ENCODE results near the gene LRMDA.

Gene LRMDA

DNA sequence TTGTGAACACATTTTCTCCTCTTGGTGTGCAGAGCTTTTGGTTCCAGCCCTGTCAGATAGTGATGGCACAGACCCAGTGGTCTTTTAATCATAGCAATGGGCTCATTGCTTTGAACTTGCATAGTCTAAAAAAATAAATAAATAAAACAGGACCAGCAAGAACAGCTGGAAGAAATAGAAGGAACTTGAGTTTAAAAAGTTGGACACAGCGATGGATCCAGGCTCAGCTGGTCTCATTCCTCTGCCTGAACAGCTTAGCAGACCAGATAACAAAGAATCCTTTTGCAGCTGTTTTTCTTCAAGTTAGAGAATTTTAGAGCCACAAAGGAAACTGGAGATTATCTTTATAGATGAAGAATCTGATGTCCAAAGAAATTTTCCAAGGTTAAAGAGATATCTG is 1005.6 kb downstream of the LRMDA start:
- no peak for DNase-seq

DNA sequence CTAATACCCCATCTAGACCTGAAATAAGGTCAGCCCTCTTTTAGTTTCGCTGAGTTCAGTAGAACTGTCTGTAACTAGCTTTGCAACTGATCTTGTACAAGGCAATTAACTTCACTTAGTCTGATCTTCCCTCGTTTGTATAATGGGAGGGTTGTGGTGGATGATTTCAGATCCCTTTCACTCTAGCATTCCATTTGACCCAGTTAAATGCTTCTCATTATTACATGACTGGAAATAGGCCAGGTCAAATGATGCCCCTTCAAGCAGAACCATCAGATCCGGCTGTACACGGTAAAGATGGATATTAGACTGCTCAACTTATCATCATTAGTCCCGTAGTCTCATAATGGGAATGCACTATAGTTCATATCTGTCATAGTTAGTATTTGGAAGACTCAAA is 1009.0 kb downstream of the LRMDA start:
- DNase-seq = no peak

DNA sequence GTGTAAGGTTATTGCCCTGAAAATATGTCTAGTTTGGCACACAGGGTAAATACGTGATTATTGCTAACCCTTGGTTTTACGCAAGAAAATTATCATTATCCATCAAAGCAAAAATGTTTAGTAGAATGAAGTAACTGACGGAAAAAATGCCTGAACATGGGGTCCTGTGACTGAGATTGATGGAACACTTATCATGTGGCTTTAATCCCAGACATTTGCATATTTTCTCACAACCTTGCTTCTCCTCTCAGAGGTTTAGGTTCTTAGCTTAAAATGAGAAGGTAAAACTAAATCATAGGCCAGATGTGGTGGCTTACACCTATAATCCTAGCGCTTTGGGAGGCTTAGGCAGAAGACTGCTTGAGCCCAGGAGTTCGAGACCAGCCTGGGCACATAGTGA is 1010.7 kb downstream of the LRMDA start:
- no peak for DNase-seq

DNA sequence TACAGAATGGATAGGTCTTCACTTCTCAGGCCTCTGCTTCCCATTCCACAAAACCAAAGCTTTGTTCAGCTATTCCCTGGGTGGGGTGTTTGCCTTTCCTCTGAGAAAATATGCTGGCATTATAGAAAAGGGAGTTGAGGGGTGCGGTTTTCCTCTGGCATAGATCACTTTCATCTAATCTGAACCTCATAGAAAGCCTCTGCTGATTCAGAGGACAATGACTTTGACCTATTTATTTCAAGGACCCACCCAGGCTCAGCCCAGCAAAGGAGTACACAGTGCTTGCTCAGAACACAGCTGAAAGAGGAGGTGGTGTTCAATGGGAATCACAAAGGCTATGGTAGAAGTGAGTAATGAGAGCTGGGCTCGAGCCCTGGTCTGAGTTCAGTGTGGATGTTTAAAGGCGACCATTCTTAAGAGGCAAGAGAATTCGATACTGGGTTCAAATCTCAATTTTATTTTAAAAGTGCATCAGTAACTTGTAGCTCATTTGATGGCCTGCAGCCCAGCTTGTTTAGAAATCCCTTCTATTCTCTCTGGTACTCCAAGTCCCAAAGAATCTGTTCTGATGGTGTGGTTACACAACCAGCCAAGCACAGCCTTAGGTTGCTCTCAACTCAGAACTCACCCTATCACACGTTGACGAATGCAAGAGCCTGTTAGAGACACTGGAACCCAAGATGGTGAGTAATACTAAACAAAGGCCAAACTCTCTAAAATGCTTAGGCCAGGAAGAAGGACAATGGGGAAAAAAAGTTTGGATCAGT is 1012.8 kb downstream of the LRMDA start:
- DNase-seq = no peak

DNA sequence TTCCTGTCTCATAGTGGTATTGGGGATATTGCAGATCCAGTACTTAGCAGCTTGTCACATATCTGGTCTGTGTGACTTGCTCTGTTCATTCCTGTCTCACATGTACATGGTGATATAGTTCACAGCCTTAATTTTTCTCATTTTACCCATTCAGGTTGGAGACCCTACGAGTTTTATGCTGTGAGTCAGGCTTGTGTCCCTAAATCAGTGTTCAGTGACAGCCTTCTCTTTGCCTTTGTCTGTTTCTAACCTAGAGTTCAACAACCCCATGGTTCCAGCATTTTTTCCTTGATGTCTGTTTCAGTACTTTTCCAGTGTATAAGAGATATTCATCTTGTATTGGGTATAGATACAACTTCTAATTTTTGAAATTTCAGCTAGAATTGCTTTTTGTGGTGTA is 1016.2 kb downstream of the LRMDA start:
- DNase-seq = no peak

DNA sequence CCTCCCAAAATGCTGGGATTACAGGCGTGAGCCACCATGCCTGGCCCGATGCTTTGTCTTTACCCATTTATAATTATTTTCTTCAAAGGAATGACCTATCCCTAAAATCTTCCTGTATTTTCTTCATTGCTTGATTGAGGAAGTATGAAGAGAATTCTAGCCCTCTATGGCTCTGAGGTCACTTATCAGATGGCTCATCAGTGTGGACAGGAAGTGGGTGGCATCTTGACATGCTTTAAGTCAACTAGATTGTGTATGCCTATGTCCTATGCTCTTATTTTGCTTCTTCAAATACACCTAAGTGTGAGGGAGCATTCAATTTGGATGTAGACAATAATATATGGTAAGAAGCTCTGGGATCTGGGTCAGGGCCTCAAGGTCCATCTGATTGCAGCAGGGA is 1020.5 kb downstream of the LRMDA start:
- DNase-seq = no peak

DNA sequence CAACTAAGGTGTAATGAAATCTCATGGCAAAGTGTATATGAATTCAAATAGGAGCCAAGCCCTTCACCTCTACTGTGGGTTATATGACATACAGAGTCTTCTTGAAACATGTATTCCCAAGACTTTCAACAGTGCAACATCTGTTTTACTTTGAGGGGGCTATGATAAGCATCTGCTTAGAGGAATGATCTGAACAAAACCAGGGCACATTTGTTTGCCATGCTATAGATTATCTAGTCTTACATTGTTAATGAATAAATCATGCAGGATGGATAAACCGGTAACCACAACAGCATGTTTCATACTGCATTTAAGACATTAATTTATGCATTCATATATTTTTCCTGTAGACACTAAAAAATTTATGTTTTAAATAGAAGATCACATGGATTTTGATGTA is 1021.9 kb downstream of the LRMDA start:
- no peak for DNase-seq

DNA sequence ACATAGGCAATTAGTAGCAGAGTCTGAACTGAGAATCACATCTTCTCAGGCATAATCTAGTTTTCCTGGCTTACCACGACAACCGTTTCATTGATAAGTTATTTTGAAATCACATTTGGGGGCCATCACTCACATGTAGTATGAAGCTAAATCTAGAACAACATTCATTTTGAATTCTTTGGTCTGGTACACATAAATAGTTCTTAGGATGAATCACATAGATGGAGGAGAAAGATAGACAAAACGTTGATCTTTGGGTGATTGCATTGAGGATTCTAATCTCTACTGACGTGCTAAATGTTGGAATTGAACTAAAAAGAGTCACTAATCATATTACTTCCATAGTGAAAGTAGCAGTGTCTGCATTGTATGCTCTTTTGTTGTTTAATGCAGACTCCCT is 1022.6 kb downstream of the LRMDA start:
- DNase-seq = no peak

DNA sequence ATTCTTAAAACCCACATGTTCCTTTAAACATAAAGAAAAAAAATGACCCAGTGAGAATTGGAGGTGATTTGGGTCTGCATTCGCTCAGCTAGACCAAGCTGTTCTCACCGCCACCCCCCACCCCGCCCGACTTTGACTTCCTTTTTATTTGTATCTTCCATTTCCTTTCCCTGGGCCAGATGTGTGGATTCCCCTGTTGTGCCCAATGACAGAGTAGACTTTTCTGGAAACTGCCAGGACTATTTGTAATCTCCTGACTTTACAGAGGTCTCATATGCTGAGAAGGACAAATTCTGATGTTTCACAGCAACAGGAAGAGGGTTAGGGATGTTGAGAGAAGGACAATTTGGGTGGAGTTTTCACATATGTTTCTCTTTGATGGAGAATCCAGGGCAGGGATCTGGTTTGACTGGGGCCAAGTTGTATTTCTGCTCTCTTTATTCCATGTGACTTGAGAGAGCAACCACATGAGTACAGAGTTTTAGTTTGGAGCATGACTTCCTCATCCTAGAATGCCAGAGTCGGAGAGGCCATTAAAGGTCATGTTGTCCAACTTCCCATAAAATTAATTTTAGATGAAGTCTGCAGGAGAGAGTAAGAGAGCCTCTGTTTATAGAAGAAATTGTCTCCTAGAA is 1023.2 kb downstream of the LRMDA start:
- no peak for DNase-seq

DNA sequence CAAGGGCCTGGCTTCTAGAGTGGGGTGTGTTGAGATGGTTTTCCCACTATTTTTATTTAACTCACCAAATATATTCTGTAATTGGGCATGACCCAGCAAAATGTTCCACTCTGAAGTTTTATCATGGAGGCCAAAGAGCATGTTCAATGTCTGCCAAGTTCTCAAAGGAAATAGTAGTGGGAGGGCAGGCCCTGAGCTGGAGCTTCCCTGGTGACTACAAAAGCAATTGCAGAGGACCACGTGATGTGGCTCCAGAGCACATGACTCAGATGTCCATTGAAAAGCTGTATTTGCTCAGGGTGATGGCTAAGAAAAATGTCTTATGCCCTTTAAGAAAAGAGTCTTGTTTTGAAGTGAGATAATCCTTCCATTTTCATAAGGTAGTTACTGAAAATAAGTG is 1024.8 kb downstream of the LRMDA start:
- no peak for DNase-seq

DNA sequence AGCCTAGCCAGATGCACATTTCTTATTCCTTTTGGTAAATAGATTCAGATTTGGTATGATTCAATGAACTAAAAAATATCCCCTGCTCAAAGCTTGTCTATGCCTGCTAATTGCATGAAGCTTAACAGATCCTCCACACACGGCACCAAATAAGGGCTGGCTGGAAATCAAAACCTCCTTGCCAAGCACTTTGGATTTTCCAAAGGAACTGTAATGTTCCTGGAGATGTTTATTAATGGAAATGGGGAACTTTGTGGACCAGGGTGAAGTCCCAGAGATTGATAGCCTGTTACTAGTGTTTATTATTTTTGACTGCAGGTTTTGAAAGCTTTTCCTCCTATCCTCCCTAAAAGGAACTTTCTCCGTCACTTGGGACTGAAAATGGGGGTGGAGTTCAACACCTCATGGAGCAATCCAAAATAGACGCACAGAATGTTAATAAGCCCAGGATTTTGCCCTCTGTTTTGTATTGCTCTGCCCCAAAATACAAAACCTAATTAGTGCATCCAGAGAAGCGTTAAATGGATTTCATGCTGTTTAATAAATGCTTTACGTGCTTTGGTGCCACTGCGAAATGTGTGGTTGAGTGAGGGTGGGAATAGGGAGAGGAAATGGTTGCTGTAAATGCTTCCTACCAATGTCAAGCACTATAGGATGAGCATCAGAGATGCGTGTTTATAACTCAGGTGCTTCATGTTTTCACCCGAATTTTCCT is 1027.7 kb downstream of the LRMDA start:
- no peak for DNase-seq

DNA sequence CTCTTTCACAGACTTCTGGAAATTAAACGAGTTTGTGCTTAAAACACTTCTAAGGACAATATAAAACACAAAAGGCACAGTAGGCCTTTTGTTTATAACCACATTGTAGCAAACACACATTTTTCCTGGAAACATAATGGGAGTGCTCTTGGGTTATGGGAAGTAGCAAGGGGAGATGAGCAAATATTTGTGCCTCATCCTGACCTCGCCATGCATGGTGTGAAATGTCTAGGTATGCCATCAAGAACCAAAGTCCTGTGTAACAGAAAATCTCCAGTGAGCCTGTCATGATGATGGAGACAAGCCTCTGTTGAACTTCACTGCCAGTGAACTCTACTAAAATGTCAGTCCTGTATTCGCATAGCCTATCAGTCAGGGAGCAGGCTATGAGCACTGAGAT is 1029.6 kb downstream of the LRMDA start:
- no peak for DNase-seq

DNA sequence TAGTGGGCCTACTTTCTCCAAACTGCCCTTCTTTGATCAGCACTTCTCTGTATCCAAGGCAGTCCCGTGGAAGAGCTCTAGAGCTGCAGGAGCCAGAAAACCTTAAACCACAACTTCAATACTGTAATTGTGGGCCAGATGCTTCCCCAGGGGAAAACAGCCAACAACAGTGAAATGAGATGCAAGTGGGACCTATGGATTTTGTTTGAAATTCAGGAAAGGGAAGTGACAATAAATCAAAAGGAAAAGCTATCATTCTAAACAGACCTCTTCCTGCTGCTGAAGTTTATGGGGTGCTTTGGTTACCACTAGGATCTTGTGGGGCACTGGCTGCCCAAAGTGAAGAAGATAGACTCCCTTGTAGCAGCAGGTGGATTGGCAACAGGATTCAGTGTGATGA is 1031.7 kb downstream of the LRMDA start:
- DNase-seq = no peak

DNA sequence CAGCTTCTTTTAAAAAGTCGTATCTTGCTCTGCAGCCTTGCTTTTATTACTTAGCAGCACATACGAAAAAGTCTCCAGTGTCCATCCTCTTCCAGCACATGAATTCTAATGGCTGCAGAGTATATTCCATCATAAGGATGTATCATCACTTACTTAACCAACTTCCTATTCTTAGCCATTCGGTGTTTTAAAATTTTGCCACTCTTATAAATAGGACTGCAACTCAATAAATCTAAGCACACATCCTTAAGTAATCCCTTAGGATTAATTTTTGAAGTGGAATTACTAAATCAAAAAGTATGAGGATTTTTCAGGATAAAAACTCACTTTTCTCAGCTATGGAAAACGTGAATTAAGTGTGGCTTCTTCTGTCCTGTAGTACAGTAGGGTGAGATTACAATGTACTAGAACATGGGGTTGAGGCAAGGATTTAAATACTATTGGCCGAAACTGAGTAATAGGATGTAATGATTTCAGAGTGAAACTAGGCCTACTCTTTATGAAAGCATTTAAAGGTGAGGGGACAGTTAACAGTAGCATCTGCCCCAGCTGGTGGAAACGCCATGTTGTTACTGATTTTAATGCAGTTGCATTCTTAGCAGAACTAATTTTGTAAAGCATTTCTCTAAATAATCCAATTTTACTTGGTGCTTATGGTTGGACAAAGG is 1035.5 kb downstream of the LRMDA start:
- DNase-seq = no peak

DNA sequence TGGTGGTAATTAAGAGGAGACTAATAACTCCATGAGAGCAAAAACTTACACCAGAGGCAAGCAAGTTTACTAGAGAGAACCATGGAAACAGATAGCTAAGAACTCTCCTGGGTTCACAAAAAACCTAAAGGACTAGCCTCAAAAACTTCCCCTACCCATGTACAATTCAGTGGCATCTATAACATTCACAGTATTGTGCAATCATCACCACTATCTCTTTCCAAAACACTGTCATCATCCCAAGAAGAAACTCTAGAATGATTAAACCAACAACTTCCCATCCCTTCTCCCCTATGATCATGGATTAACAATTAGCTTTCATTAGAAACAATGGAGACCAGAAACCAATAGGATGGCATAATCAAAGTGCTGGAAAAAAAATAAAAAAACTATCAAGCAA is 1038.3 kb downstream of the LRMDA start:
- DNase-seq = no peak

DNA sequence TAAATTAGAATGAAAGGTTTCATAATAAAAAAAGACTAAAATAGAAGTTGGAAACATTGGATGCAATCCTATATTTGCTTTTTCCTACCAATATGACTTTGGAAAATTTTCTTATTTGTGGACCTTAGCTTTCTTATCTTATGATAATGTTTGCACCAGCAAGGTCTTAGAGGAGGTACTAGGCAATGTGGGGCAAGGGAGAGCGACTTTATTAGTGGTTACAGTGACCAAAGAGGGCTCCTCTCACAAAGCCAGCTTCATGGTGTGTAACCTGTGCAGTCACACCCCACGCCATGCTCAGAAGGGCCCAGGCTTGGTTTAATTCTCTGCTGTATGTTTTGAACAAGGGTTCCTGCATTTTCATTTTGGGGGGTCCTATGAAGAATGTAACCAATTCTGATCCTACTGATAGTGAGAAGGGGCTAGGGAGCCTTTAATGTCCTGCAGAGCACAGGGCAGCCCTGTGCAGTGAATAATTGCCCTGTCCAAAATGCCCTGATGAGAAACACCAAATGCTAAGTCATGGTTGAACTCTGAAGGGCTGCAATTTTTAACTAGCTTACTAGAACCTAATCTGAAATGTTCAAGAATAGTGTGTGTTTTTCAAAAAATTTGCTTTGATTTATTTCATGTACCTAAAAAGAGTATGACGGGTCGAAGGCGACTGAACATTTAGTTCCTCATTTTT is 1047.8 kb downstream of the LRMDA start:
- DNase-seq = no peak

DNA sequence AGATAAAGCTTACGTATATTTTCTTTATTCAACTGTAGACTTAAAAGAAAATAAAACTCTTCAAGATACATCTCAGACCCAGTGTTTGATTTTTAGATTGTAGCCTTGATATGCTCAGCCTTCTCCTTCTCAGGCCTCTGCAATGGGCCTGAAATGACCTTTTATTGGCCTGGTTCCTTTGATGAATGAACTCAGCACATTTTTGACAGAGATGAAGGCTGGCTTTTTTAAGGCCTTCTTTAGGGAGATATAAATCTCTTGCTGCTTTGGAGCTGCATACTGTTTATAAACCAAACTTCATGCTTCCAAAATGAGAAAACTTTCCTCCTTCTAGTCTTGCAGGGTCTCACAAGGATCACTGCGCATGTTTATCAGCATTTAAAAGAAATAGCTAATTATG is 1049.8 kb downstream of the LRMDA start:
- no peak for DNase-seq

DNA sequence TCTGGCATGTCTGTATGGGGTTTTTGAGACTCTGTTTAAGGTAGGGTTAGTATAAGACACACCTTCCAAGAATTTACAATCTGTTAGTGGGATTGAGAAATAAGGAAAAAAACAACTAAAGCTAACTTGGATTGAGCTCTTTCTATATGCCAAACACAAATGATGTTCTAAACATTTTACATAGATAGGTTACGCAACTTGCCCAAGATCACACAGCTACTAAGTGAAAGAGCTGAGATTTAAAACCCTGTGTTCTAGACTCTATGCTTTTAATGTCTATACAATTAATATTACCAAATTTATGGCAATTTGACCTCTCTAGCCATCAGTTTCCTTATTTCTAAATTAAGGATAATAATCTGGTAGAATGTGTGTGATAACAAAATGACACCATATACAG is 1056.2 kb downstream of the LRMDA start:
- no peak for DNase-seq

DNA sequence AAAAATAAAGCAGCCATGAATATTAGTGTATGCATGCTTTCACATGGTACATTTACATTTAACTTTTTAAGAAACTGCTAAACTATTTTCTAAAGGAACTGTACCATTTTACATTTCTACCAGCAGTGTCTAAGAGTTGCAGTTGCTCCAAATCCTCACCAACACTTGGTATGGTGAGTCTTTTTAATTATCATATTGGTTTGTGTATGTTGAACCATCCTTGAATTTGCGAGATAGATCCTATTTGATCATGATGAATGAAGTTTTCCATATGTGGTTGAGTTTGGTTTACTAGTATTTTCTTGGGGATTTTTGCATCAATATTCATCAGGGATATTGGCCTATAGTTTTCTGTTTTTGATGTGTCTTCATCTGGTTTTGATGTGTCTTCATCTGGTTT is 1057.2 kb downstream of the LRMDA start:
- no peak for DNase-seq

DNA sequence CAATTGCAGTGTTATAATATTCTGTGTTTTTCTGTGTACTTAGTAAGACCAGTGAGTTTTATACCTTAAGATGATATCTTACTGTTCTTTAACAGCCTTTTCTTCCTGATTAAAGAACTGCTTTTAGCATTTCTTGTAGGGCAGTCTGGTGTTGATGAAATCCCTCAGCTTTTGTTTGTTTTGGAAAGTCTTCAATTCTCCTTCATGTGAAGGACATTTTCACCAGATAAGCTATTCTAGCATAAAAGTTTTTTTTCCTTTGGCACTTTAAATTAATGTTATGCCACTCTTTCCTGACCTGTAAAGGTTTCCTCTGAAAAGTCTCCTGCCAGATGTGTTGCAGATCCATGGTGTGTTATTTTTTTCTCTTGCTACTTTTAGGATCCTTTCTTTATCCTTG is 1059.8 kb downstream of the LRMDA start:
- DNase-seq = no peak

DNA sequence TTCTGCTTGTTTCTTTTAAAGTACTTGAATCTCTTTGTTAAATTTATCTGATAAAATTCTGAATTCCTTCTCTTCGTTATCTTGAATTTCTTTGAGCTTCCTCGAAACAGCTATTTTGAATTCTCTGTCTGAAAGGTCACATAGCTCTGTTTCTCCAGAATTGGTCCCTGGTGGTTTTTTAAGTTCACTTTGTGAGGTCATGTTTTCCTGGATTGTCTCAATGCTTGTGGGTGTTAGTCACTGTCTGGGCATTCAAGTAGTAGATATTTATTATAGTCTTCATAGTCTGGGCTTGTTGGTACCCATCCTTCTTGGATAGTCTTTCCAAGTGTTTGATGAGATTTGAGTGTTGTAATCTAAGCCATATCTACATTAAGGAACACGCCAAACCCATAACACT is 1060.6 kb downstream of the LRMDA start:
- DNase-seq = no peak

DNA sequence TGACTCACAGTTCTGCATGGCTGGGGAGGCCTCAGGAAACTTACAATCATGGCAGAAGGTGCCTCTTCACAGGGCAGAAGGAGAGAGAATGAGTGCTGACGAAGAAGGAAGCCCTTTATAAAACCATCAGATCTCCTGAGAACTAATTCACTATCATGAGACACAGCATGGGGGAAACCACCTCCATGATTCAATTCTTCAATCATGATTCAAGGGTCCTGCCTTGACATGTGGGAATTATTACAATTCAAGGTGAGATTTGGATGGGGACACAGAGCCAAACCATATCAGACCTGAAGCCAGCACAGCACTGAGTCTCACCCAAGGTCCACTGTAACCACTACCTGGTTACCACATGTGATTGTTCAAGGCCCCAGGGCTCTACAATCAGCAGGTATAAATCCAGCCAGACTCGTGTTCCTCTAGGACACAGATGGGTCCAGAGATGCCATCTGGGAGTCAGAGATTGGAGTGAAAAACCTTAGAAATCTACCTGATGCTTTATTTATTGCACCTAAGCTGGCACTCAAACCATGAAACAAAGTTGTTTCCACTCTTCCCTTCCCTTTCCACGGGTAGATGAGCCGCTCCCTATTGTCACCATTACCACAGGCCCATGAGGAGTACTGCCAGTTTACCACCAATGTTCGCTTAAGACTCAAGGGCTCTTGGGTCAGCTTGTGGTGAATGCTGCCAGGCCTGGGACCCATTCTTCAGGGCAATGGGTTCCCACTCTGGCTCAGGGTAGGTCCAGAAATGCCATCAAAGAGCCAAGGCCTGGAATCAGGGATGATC is 1061.5 kb downstream of the LRMDA start:
- DNase-seq = no peak

All from activated CD4-positive, CD25-positive, alpha-beta regulatory T cell treated with anti-CD3 and anti-CD28 coated beads, Interleukin-2, amount 50 U/mL, for 72 hours (primary cell).